ENCODE results near the gene PTS. TPM values are rescaled to one million over a fixed set of nuclear protein-coding genes. Genes with fewer than 3 reads are reported as not detected.

The PTS gene
- polyA plus RNA-seq, 1 donor from 2014 or later = 160 TPM

- Histone ChIP-seq H3K4me2 (ENCODE audit: low read length) (no peak overlapping the region), H3K9ac (ENCODE audit: low read length) (no peak overlapping the region), H3K9me2 (ENCODE audit: insufficient read depth, low read length) (no peaks in the 10 kb centered on the region), H3K4me3 (ENCODE audit: low read length) (no peak overlapping the region), H3F3A (ENCODE audit: insufficient read depth, low read length, poor library complexity, severe bottlenecking) (no peaks in the 10 kb centered on the region), H2AFZ (ENCODE audit: low read depth, low read length) (no peak overlapping the region), H4K20me1 (ENCODE audit: insufficient read depth) (no peaks in the 10 kb centered on the region), H3K36me3 (ENCODE audit: insufficient read depth, low read length) (no peaks in the 10 kb centered on the region), H3K9me3 (ENCODE audit: low read length) (no peaks in the 10 kb centered on the region), H3K27ac (ENCODE audit: low read length) (no peak overlapping the region), H3K27me3 (ENCODE audit: insufficient read depth, low read depth, low read length) (no peaks in the 10 kb centered on the region), H3K79me2 (replicated peaks; ENCODE audit: insufficient read depth, low read length) (no peaks in the 10 kb centered on the region)
- no peak for TF ChIP-seq RAD21 (conservative IDR thresholded peaks at IDR 0.05)
- no peak for TF ChIP-seq EZH2 (IDR thresholded peaks at IDR 0.05; ENCODE audit: borderline replicate concordance, insufficient read depth, low read length, poor library complexity, severe bottlenecking)
- TF ChIP-seq REST (IDR thresholded peaks at IDR 0.05; ENCODE audit: borderline replicate concordance) = no peak
- no peak for TF ChIP-seq MXI1 (conservative IDR thresholded peaks at IDR 0.05; ENCODE audit: poor library complexity, severe bottlenecking)
- TF ChIP-seq TAF1 (IDR thresholded peaks at IDR 0.05; ENCODE audit: low read depth) = no peak
- no peak for TF ChIP-seq CTCF (IDR thresholded peaks at IDR 0.05; ENCODE audit: poor library complexity, severe bottlenecking)
- no peak for TF ChIP-seq SMC3 (conservative IDR thresholded peaks at IDR 0.05; ENCODE audit: poor library complexity)
- no peak for TF ChIP-seq POLR2AphosphoS5 (IDR thresholded peaks at IDR 0.05)
- no peak for TF ChIP-seq EP300 (conservative IDR thresholded peaks at IDR 0.05; ENCODE audit: poor library complexity, severe bottlenecking)
Measured at GRCh38 chr11:112221274-112221835, 4.9 kb upstream of the PTS start.

GRCh38 chr11:112222303-112222702 is 3.9 kb upstream of the PTS start:
- no peak overlapping the region for H3K4me2 ChIP-seq (ENCODE audit: low read length)
- peaks cover 8% of the 10 kb centered on the region for H3K79me2 ChIP-seq (replicated peaks; ENCODE audit: insufficient read depth, low read length)
- H3K27me3 ChIP-seq (ENCODE audit: insufficient read depth, low read depth, low read length) = no peaks in the 10 kb centered on the region
- no peak overlapping the region for H3K4me3 ChIP-seq (ENCODE audit: low read length)
- no peaks in the 10 kb centered on the region for H4K20me1 ChIP-seq (ENCODE audit: insufficient read depth)
- H3K27ac ChIP-seq (ENCODE audit: low read length) = no peak overlapping the region
- no peak overlapping the region for H2AFZ ChIP-seq (ENCODE audit: low read depth, low read length)
- no peaks in the 10 kb centered on the region for H3F3A ChIP-seq (ENCODE audit: insufficient read depth, low read length, poor library complexity, severe bottlenecking)
- no peaks in the 10 kb centered on the region for H3K9me2 ChIP-seq (ENCODE audit: insufficient read depth, low read length)
- TF ChIP-seq SMC3 (conservative IDR thresholded peaks at IDR 0.05; ENCODE audit: poor library complexity) (no peak), EP300 (conservative IDR thresholded peaks at IDR 0.05; ENCODE audit: poor library complexity, severe bottlenecking) (no peak)
- H3K9ac ChIP-seq (ENCODE audit: low read length) = no peak overlapping the region
- no peaks in the 10 kb centered on the region for H3K36me3 ChIP-seq (ENCODE audit: insufficient read depth, low read length)
- no peaks in the 10 kb centered on the region for H3K9me3 ChIP-seq (ENCODE audit: low read length)
